PC-9 (cell line): ENCODE results near the gene ABCA5. TPM values are rescaled to one million over a fixed set of nuclear protein-coding genes. Genes with fewer than 3 reads are reported as not detected.

ENCODE experiments used
- BruUV-seq: library from RNA; stranded (reverse); fragments of 400-500 nt; replicated peaks from 2 replicates; lab custom pipeline; 2021; lab: Mats Ljungman, UMichigan
- CTCF ChIA-PET: fragments of 300-600 bp; sonication (Branson Sonifier 250); formaldehyde crosslinking; loops from one replicate; lab custom pipeline; 2022; ENCODE audit warnings: antibody characterized with exemption; lab: Charles Lee
- POLR2A ChIA-PET: fragments of 300-600 bp; sonication (Branson Sonifier 250); formaldehyde crosslinking; loops from one replicate; lab custom pipeline; 2022; ENCODE audit warnings: antibody characterized with exemption; ENCODE audit not compliant: unreplicated experiment; lab: Charles Lee
- DNase-seq, 2 experiments: peaks; one replicate each; pipeline versions ENCODE4 v3.0.0 to v3.0.0-alpha.2; 2015 to 2022; ENCODE audit warnings: mixed read lengths in 1 of 2
- H2AFZ ChIP-seq: fragments of 200-600 bp; sonication (generic); 2 replicates; pipeline ENCODE4 v1.8.1; 2017; ENCODE audit warnings: antibody characterized with exemption
- H3F3A ChIP-seq: fragments of 200-600 bp; sonication (generic); 2 replicates; pipeline ENCODE4 v1.8.1; 2017; ENCODE audit warnings: antibody characterized with exemption, mild to moderate bottlenecking, low read depth; ENCODE audit not compliant: insufficient read depth
- H3K27ac ChIP-seq: fragments of 200-600 bp; sonication (generic); 2 replicates; pipeline ENCODE4 v1.6.1; 2016; ENCODE audit warnings: mixed run types
- H3K27me3 ChIP-seq: fragments of 200-600 bp; sonication (generic); 2 replicates; pipeline ENCODE4 v1.6.1; 2016; ENCODE audit warnings: low read depth, mixed run types; ENCODE audit not compliant: insufficient read depth
- H3K36me3 ChIP-seq: fragments of 200-600 bp; sonication (generic); 2 replicates; pipeline ENCODE4 v1.6.1; 2016; ENCODE audit warnings: low read depth, mixed run types
- H3K4me1 ChIP-seq: fragments of 200-600 bp; sonication (generic); replicated peaks from 2 replicates; pipeline ENCODE4 v1.6.1; 2016; ENCODE audit warnings: mixed run types; ENCODE audit not compliant: insufficient read depth
- H3K4me2 ChIP-seq: fragments of 200-600 bp; sonication (generic); 2 replicates; pipeline ENCODE4 v1.6.1; 2017; ENCODE audit warnings: mixed run types
- H3K4me3 ChIP-seq: fragments of 200-600 bp; sonication (generic); 2 replicates; pipeline ENCODE4 v1.6.1; 2016; ENCODE audit warnings: mixed run types
- H3K79me2 ChIP-seq: fragments of 200-600 bp; sonication (generic); 2 replicates; pipeline ENCODE4 v1.6.1; 2017; ENCODE audit warnings: low read depth, mixed run types
- H3K9me2 ChIP-seq: fragments of 200-600 bp; sonication (generic); 2 replicates; pipeline ENCODE4 v1.8.1; 2017; ENCODE audit warnings: mild to moderate bottlenecking; ENCODE audit not compliant: insufficient read depth
- H3K9me3 ChIP-seq: fragments of 200-600 bp; sonication (generic); 2 replicates; pipeline ENCODE4 v1.8.1; 2016; ENCODE audit warnings: low read depth; ENCODE audit not compliant: insufficient read depth
- H4K20me1 ChIP-seq: fragments of 200-600 bp; sonication (generic); 2 replicates; pipeline ENCODE4 v1.8.1; 2017; ENCODE audit not compliant: insufficient read depth
- EZH2 ChIP-seq: fragments of 200-600 bp; sonication (generic); IDR thresholded peaks from 2 replicates; pipeline ENCODE4 v1.8.0; 2017; ENCODE audit warnings: antibody characterized with exemption, low read depth
- intact Hi-C: fragments of 100-400 bp; cut with micrococcal nuclease; formaldehyde crosslinking; loops from one replicate; pipeline ENCODE4 v1.10.0; 2022; ENCODE audit not compliant: unreplicated experiment
- total RNA-seq: library from RNA; stranded (reverse); gene quantifications from 2 replicates; pipeline ENCODE4 v1.2.3, GENCODE V29; 2021
- TF ChIP-seq, protein P1 (sequence below): fragments of 200-600 bp; sonication (generic); conservative IDR thresholded peaks from 2 replicates; pipeline ENCODE4 v1.6.1; 2017; ENCODE audit warnings: mixed run types, antibody characterized with exemption, mild to moderate bottlenecking, moderate library complexity

The ABCA5 gene
- total RNA-seq, 1 experiment from 2014 or later = 3.8 TPM

DNA sequence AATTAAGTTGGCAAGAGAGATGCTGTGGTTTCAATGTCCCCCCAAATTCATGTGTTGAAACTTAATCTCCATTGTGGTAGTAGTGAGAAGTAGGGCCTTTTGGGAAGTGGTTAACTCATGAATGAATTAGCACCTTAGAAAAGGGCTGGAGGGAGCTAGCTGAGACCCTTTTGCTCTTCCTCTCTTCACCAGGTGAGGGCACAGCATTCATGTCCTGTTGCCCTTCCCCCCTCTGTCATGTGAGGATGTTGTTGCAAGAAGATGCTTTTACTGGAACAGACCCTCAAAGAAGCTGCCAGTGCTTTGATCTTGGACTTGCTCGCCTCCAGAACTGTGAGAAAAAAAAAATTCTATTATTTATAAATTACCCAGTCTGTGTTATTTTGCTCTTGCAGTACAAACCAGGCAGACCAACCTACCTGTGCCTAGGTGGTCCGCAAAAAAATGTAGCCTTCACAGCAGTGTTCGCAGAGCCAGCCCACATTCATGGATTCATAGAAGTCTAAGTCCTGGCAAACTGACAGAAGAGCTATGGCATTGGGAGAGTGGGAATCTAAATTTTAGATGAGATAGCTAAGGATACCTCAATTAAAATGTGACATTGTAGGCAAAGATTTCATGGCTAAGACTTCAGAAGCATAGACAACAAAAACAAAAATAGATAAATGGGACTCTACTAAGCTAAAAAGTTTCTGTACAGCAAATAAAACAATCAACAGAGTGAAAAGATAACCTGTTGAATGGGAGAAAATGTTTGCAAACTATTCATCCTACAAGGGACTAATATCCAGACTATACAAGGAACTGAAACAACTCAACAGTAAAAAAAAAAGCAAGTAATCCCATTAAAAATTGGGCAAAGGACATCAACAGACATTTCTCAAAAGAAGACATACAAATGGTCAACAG lies 32.0 kb upstream of the ABCA5 start:
- CTCF ChIA-PET = interaction anchor here (0.7 kb wide), 1 partner anchor 152 kb away, joined by 3 read pairs; no protein-coding TSS in a partner anchor
- no peak for DNase-seq
- no TSS peak for BruUV-seq

GRCh38 chr17:69357701-69358100 lies 30.8 kb upstream of the ABCA5 start:
- Histone ChIP-seq H3K4me3 (no peak overlapping the region), H3K27me3 (no peaks in the 10 kb centered on the region), H3K79me2 (no peaks in the 10 kb centered on the region), H3K4me1 (no peaks in the 10 kb centered on the region), H3K36me3 (no peaks in the 10 kb centered on the region), H3K9me3 (no peaks in the 10 kb centered on the region), H3K4me2 (no peak overlapping the region), H2AFZ (no peak overlapping the region), H3K9me2 (no peaks in the 10 kb centered on the region; the same call in 1 of the 2 replicates), H4K20me1 (no peaks in the 10 kb centered on the region), H3K27ac (no peak overlapping the region), H3F3A (no peaks in the 10 kb centered on the region)
- ChIA-PET POLR2A (no interaction called here), CTCF (no interaction called here)
- no peak for DNase-seq
- intact Hi-C loops = no loop called here
- BruUV-seq = no TSS peak
- TF ChIP-seq, protein P1, sequence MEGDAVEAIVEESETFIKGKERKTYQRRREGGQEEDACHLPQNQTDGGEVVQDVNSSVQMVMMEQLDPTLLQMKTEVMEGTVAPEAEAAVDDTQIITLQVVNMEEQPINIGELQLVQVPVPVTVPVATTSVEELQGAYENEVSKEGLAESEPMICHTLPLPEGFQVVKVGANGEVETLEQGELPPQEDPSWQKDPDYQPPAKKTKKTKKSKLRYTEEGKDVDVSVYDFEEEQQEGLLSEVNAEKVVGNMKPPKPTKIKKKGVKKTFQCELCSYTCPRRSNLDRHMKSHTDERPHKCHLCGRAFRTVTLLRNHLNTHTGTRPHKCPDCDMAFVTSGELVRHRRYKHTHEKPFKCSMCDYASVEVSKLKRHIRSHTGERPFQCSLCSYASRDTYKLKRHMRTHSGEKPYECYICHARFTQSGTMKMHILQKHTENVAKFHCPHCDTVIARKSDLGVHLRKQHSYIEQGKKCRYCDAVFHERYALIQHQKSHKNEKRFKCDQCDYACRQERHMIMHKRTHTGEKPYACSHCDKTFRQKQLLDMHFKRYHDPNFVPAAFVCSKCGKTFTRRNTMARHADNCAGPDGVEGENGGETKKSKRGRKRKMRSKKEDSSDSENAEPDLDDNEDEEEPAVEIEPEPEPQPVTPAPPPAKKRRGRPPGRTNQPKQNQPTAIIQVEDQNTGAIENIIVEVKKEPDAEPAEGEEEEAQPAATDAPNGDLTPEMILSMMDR = no peak
- no peak for TF ChIP-seq EZH2

More for the DNA sequence above, 32.0 kb upstream of the ABCA5 start:
- H3F3A ChIP-seq = no peaks in the 10 kb centered on the region
- H3K9me2 ChIP-seq = no peaks in the 10 kb centered on the region; the same call in 1 of the 2 replicates
- H3K4me1 ChIP-seq = no peaks in the 10 kb centered on the region
- H2AFZ ChIP-seq = no peak overlapping the region
- H3K4me3 ChIP-seq = no peak overlapping the region
- POLR2A ChIA-PET = no interaction called here
- H3K27ac ChIP-seq = no peak overlapping the region
- TF ChIP-seq EZH2 = no peak
- TF ChIP-seq, protein P1 = no peak
- H3K79me2 ChIP-seq = no peaks in the 10 kb centered on the region
- no peaks in the 10 kb centered on the region for H3K36me3 ChIP-seq
- H3K9me3 ChIP-seq = no peaks in the 10 kb centered on the region
- H3K27me3 ChIP-seq = no peaks in the 10 kb centered on the region
- H4K20me1 ChIP-seq = no peaks in the 10 kb centered on the region
- H3K4me2 ChIP-seq = no peak overlapping the region
- intact Hi-C loops = no loop called here

GRCh38 chr17:69356625-69357024 lies 29.7 kb upstream of the ABCA5 start:
- TF ChIP-seq EZH2 = no peak
- TF ChIP-seq, protein P1 = no peak
- Histone ChIP-seq H3K9me3 (no peaks in the 10 kb centered on the region), H3K4me3 (no peak overlapping the region), H3K4me1 (no peaks in the 10 kb centered on the region), H3K27ac (no peak overlapping the region), H3F3A (no peaks in the 10 kb centered on the region), H3K79me2 (no peaks in the 10 kb centered on the region), H3K27me3 (no peaks in the 10 kb centered on the region), H4K20me1 (no peaks in the 10 kb centered on the region), H2AFZ (no peak overlapping the region), H3K4me2 (no peak overlapping the region), H3K9me2 (no peaks in the 10 kb centered on the region; the same call in 1 of the 2 replicates), H3K36me3 (no peaks in the 10 kb centered on the region)
- POLR2A ChIA-PET = no interaction called here
- intact Hi-C loops = no loop called here
- BruUV-seq = no TSS peak
- CTCF ChIA-PET = no interaction called here
- DNase-seq = no peak
